Measurements from ENCODE around the gene FOXR1.
"Not testable (repeated sequence)": the region's sequence is repeated elsewhere in the genome, so short reads cannot be mapped to it uniquely, and the experiment has no call there.

Gene FOXR1

GRCh38 chr11:118939404-118939915 lies 32.1 kb upstream of the FOXR1 start:
- TF ChIP-seq CTCF (IDR thresholded peaks at IDR 0.05; ENCODE audit: insufficient read depth, low read length, missing control alignments), result no peak
- CTCF ChIA-PET, result interaction anchor here (0.6 to 4.6 kb wide), 10 partner anchors 9 to 279 kb away, joined by 3 to 34 read pairs (median 4); partner anchors contain the start of genes BCL9L and UPK2
- no peak for DNase-seq (ENCODE audit: low read depth, low spot score)
- H3K4me3 ChIP-seq (ENCODE audit: low read depth, low read length), result no peak overlapping the region
- POLR2A ChIA-PET, result interaction anchor here (1.4 kb wide), 1 partner anchor 147 kb away, joined by 4 read pairs; no protein-coding TSS in a partner anchor

DNA sequence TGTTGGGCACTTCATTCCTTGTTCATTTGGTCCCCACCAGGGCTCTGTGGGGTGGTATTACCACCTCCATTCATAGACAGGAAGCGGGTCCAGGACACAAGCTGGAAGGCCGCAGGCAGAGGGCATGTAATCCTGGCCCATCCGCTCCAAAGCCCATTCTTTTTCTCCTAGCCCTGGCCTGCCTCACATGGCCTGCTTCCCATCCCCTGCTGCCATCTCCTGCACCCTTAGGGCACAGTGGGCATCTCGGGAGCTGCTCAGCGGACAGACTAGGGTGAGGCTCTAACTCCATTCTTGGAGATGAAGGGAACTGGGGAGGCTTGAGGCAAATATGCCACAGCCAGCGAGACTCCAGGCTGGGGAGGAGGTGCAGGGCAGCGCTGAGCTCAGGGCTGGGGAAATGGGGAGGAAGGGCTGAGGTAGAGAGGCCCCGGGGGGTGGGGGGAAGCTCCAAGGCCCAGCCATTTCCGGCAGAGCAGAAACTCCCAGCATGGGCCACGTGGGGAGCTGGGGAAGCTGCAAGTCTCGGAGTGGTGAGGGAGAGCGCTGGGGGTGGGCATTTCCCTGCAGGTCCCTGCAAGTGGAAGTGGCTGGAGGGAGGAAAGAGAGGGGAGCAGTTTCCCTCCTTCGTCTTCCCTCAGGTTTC lies 31.5 kb upstream of the FOXR1 start:
- TF ChIP-seq CTCF (IDR thresholded peaks at IDR 0.05; ENCODE audit: insufficient read depth, low read length, missing control alignments), result no peak
- H3K4me3 ChIP-seq (ENCODE audit: low read depth, low read length), result no peak overlapping the region
- no peak for DNase-seq (ENCODE audit: low read depth, low spot score)
- CTCF ChIA-PET, result interaction anchor here (1.1 to 4.6 kb wide), 6 partner anchors 10 to 250 kb away, joined by 3 to 34 read pairs (median 10); partner anchors contain the start of genes BCL9L and UPK2
- POLR2A ChIA-PET, result interaction anchor here (0.6 to 1.4 kb wide), 2 partner anchors 14 to 148 kb away, joined by 3 to 4 read pairs; partner anchors contain the start of gene BCL9L

- H3K4me3 ChIP-seq (ENCODE audit: low read depth, low read length), result no peak overlapping the region
- no peak for DNase-seq (ENCODE audit: low read depth, low spot score)
- TF ChIP-seq CTCF (IDR thresholded peaks at IDR 0.05; ENCODE audit: insufficient read depth, low read length, missing control alignments), result no peak
- POLR2A ChIA-PET, result no interaction called here
- CTCF ChIA-PET, result interaction anchor here (0.9 to 7.6 kb wide), 6 partner anchors 10 to 287 kb away, joined by 3 to 43 read pairs (median 8); partner anchors contain the start of genes BCL9L and UPK2
Observed at GRCh38 chr11:118947091-118947490, 24.5 kb upstream of the FOXR1 start.

- ChIA-PET CTCF (interaction anchor here (0.9 to 7.6 kb wide), 4 partner anchors 9 to 259 kb away, joined by 3 to 43 read pairs (median 8); partner anchors contain the start of gene UPK2), POLR2A (no interaction called here)
- no peak for TF ChIP-seq CTCF (IDR thresholded peaks at IDR 0.05; ENCODE audit: insufficient read depth, low read length, missing control alignments)
- no peak for DNase-seq (ENCODE audit: low read depth, low spot score)
- H3K4me3 ChIP-seq (ENCODE audit: low read depth, low read length), result no peak overlapping the region
Observed at GRCh38 chr11:118948000-118948399, 23.6 kb upstream of the FOXR1 start.

- no peak for DNase-seq (ENCODE audit: low read depth, low spot score)
- no peak for TF ChIP-seq CTCF (IDR thresholded peaks at IDR 0.05; ENCODE audit: insufficient read depth, low read length, missing control alignments)
- ChIA-PET CTCF (interaction anchor here (0.9 to 16.5 kb wide), 8 partner anchors 10 to 293 kb away, joined by 3 to 250 read pairs (median 6); no protein-coding TSS in a partner anchor), POLR2A (no interaction called here)
- H3K4me3 ChIP-seq (ENCODE audit: low read depth, low read length), result no peak overlapping the region
Observed at GRCh38 chr11:118953265-118953664, 18.3 kb upstream of the FOXR1 start.

- POLR2A ChIA-PET; DNase-seq (ENCODE audit: low read depth, low spot score); H3K4me3 ChIP-seq (ENCODE audit: low read depth, low read length): not testable (repeated sequence)
- CTCF ChIA-PET, result interaction anchor here (1.1 to 16.5 kb wide), 9 partner anchors 8 to 293 kb away, joined by 3 to 250 read pairs (median 6); no protein-coding TSS in a partner anchor
Observed at GRCh38 chr11:118953976-118954375, 17.6 kb upstream of the FOXR1 start.

All from AG04449 (cell line).